H1 (cell line): ENCODE data around the gene C5. TPM values are rescaled to one million over a fixed set of nuclear protein-coding genes. Genes with fewer than 3 reads are reported as not detected.

Experiments
- CTCF ChIA-PET: fragments of 300-600 bp; sonication (Branson Sonifier 250); formaldehyde crosslinking; loops from one replicate; lab custom pipeline; 2021; ENCODE audit not compliant: partially characterized antibody; lab: Charles Lee
- POLR2A ChIA-PET: fragments of 300-600 bp; sonication (Branson Sonifier 250); formaldehyde crosslinking; loops from one replicate; lab custom pipeline; 2021; ENCODE audit warnings: inconsistent platforms; ENCODE audit not compliant: partially characterized antibody; lab: Charles Lee
- DNase-seq, 2 experiments: peaks; one replicate each; pipeline versions ENCODE4 v3.0.0 to v3.0.0-alpha.2; 2010 to 2022; ENCODE audit warnings: low spot score in 2 of 2, low read depth in 1 of 2, mixed read lengths in 1 of 2
- FAIRE-seq: peaks from 2 replicates; lab custom pipeline; 2011; peaks lifted over from hg19 to GRCh38; lab: Jason Lieb, UNC
- H2AFZ ChIP-seq: 2 replicates; pipeline ENCODE4 v1.8.1; 2012; ENCODE audit warnings: low read length, inconsistent platforms
- H2AK5ac ChIP-seq: 2 replicates; pipeline ENCODE4 v1.6.1; 2013; ENCODE audit warnings: low read depth, low read length
- H2BK120ac ChIP-seq: replicated peaks from 2 replicates; pipeline ENCODE3; 2013; ENCODE audit warnings: low read depth, low read length, inconsistent platforms
- H2BK12ac ChIP-seq: 2 replicates; pipeline ENCODE4 v1.6.1; 2013; ENCODE audit warnings: low read depth, low read length
- H2BK15ac ChIP-seq: 2 replicates; pipeline ENCODE4 v1.6.1; 2013; ENCODE audit warnings: low read length
- H2BK20ac ChIP-seq: 2 replicates; pipeline ENCODE4 v1.6.1; 2013; ENCODE audit warnings: low read length
- H2BK5ac ChIP-seq: 2 replicates; pipeline ENCODE4 v1.6.1; 2013; ENCODE audit warnings: low read depth, low read length
- H3K14ac ChIP-seq: 2 replicates; pipeline ENCODE4 v1.6.1; 2013; ENCODE audit warnings: inconsistent platforms; ENCODE audit not compliant: insufficient read length
- H3K18ac ChIP-seq: 2 replicates; pipeline ENCODE4 v1.6.1; 2013; ENCODE audit warnings: low read length; ENCODE audit errors: extremely low read depth
- H3K23ac ChIP-seq: 2 replicates; pipeline ENCODE4 v1.6.1; 2013; ENCODE audit warnings: inconsistent platforms; ENCODE audit not compliant: insufficient read length
- H3K23me2 ChIP-seq: 2 replicates; pipeline ENCODE4 v1.6.1; 2013; ENCODE audit warnings: low read depth, low read length
- H3K27ac ChIP-seq: 2 replicates; pipeline ENCODE4 v1.6.1; 2011; ENCODE audit warnings: low read depth, low read length, inconsistent platforms
- H3K27me3 ChIP-seq, 4 experiments: replicated peaks in 1 of 4; 1 replicate in 1 of 4; 2 replicates in 3 of 4; pipeline versions ENCODE4 v1.6.1 to v1.8.1; 2011 to 2013; ENCODE audit warnings: low read length in 3 of 4, mild to moderate bottlenecking in 3 of 4, inconsistent platforms in 2 of 4, mixed read lengths in 2 of 4, moderate library complexity in 1 of 4; ENCODE audit not compliant: control insufficient read depth in 3 of 4, insufficient read depth in 3 of 4; ENCODE audit errors: extremely low read depth in 1 of 4
- H3K36me3 ChIP-seq, 4 experiments: 2 replicates each; pipeline versions ENCODE4 v1.6.1 to v1.8.1; 2011 to 2013; ENCODE audit warnings: mild to moderate bottlenecking in 4 of 4, low read length in 3 of 4, moderate library complexity in 2 of 4, control low read depth in 1 of 4, inconsistent platforms in 1 of 4; ENCODE audit not compliant: insufficient read depth in 4 of 4, control insufficient read depth in 2 of 4
- H3K4ac ChIP-seq: replicated peaks from 2 replicates; pipeline ENCODE3; 2013; ENCODE audit warnings: low read length, low read depth, mixed read lengths, inconsistent platforms; ENCODE audit not compliant: insufficient read length
- H3K4me1 ChIP-seq, 4 experiments: replicated peaks in 1 of 4; 1 replicate in 1 of 4; 2 replicates in 3 of 4; pipeline versions ENCODE4 v1.6.1 to v1.8.1; 2011 to 2013; ENCODE audit warnings: low read length in 3 of 4, inconsistent platforms in 2 of 4, mixed read lengths in 1 of 4; ENCODE audit not compliant: insufficient read depth in 4 of 4, control insufficient read depth in 3 of 4
- H3K4me2 ChIP-seq, 2 experiments: 2 replicates each; pipeline versions ENCODE4 v1.6.1 to v1.8.1; 2011 to 2013; ENCODE audit warnings: low read depth in 2 of 2, low read length in 2 of 2, control low read depth in 1 of 2, inconsistent platforms in 1 of 2, mild to moderate bottlenecking in 1 of 2; ENCODE audit not compliant: insufficient read depth in 1 of 2
- H3K4me3 ChIP-seq, 4 experiments: fragments of 200-600, 300-600 bp in 1 of 4; sonication (generic), shearing (Covaris generic), sonication (Bioruptor Twin) in 1 of 4; 2 replicates each; pipeline versions ENCODE4 v1.5.1 to v1.8.1; 2011 to 2016; ENCODE audit warnings: low read length in 4 of 4, low read depth in 3 of 4, control low read depth in 2 of 4, inconsistent platforms in 2 of 4, mild to moderate bottlenecking in 2 of 4, mixed read lengths in 1 of 4, moderate library complexity in 1 of 4; ENCODE audit not compliant: insufficient read depth in 2 of 4; ENCODE audit errors: extremely low read depth in 1 of 4
- H3K56ac ChIP-seq: replicated peaks from 2 replicates; pipeline ENCODE3; 2013; ENCODE audit warnings: low read depth, mild to moderate bottlenecking, mixed read lengths, low read length, inconsistent platforms; ENCODE audit not compliant: insufficient read length
- H3K79me1 ChIP-seq: 2 replicates; pipeline ENCODE4 v1.6.1; 2013; ENCODE audit warnings: low read depth, low read length, control low read depth
- H3K79me2 ChIP-seq, 2 experiments: 2 replicates each; pipeline versions ENCODE4 v1.6.1 to v1.8.1; 2012 to 2013; ENCODE audit warnings: low read length in 2 of 2, mild to moderate bottlenecking in 2 of 2, inconsistent platforms in 1 of 2; ENCODE audit not compliant: insufficient read depth in 2 of 2, control insufficient read depth in 1 of 2
- H3K9ac ChIP-seq, 4 experiments: replicated peaks in 1 of 4; 1 replicate in 1 of 4; 2 replicates in 3 of 4; pipeline versions ENCODE4 v1.6.1 to v1.8.1; 2011 to 2013; ENCODE audit warnings: low read depth in 3 of 4, low read length in 3 of 4, control low read depth in 2 of 4, mild to moderate bottlenecking in 2 of 4, moderate library complexity in 2 of 4, inconsistent platforms in 1 of 4; ENCODE audit errors: extremely low read depth in 1 of 4
- H3K9me3 ChIP-seq, 2 experiments: 2 replicates each; pipeline versions ENCODE4 v1.6.1 to v1.8.1; 2012 to 2013; ENCODE audit warnings: mild to moderate bottlenecking in 2 of 2, moderate library complexity in 2 of 2, control low read depth in 1 of 2, inconsistent platforms in 1 of 2, low read depth in 1 of 2, low read length in 1 of 2, mixed read lengths in 1 of 2; ENCODE audit not compliant: insufficient read depth in 2 of 2
- H4K20me1 ChIP-seq, 2 experiments: replicated peaks in 1 of 2; 2 replicates each; pipeline versions ENCODE3 to v1.8.1; 2011 to 2013; ENCODE audit warnings: inconsistent platforms in 2 of 2, low read length in 2 of 2, mild to moderate bottlenecking in 1 of 2; ENCODE audit not compliant: insufficient read depth in 2 of 2, control insufficient read depth in 1 of 2
- H4K5ac ChIP-seq: 2 replicates; pipeline ENCODE4 v1.6.1; 2013; ENCODE audit warnings: low read length, low read depth, mixed read lengths, inconsistent platforms; ENCODE audit not compliant: insufficient read length
- H4K8ac ChIP-seq: 2 replicates; pipeline ENCODE4 v1.8.0; 2013; ENCODE audit warnings: mild to moderate bottlenecking, moderate library complexity, low read length, inconsistent platforms; ENCODE audit not compliant: insufficient read depth; ENCODE audit errors: extremely low read depth
- H4K91ac ChIP-seq: replicated peaks from 2 replicates; pipeline ENCODE3; 2013; ENCODE audit warnings: low read length, mixed read lengths, inconsistent platforms; ENCODE audit not compliant: insufficient read length
- CBX8 ChIP-seq: fragments of 300-800, 300-1000 bp; sonication (generic); IDR thresholded peaks from 2 replicates; pipeline ENCODE4 v1.7.1; 2016; ENCODE audit warnings: low read depth, low read length, borderline replicate concordance
- CHD2 ChIP-seq: IDR thresholded peaks from 2 replicates; pipeline ENCODE4 v1.6.1; 2012; ENCODE audit warnings: low read length, improper control_type of control experiment
- HDAC2 ChIP-seq, 2 experiments: fragments of 300-600 bp in 1 of 2; sonication (generic) in 1 of 2; IDR thresholded peaks; 2 replicates each; pipeline ENCODE4 v1.6.1; 2011 to 2012; ENCODE audit warnings: low read depth in 2 of 2, low read length in 2 of 2, mild to moderate bottlenecking in 2 of 2, moderate library complexity in 2 of 2, borderline replicate concordance in 1 of 2, inconsistent platforms in 1 of 2
- KDM1A ChIP-seq: fragments of 200-600, 300-600 bp; sonication (generic); IDR thresholded peaks from 2 replicates; pipeline ENCODE4 v1.7.1; 2016; ENCODE audit warnings: mild to moderate bottlenecking, low read length, borderline replicate concordance
- SIRT6 ChIP-seq: IDR thresholded peaks from one replicate; pipeline ENCODE4 v1.7.1; 2012; ENCODE audit warnings: low read length, inconsistent platforms
- WGBS, 2 experiments: shearing (Covaris generic) in 1 of 2; methylation state at CpG; one replicate each; pipeline versions ENCODE4 v1.1.6 to v1.1.7; 2013 to 2015; ENCODE audit warnings: low lambda C conversion rate in 2 of 2, mixed read lengths in 2 of 2, inconsistent platforms in 1 of 2, low coverage in 1 of 2, missing lambda C conversion rate in 1 of 2; ENCODE audit not compliant: insufficient replicate concordance in 2 of 2, insufficient coverage in 1 of 2, insufficient read length in 1 of 2; ENCODE audit errors: extremely low coverage in 1 of 2, missing lambda C conversion rate in 1 of 2; 5-methylcytosine and 5-hydroxymethylcytosine counted together
- polyA plus RNA-seq, 7 experiments: library from polyadenylated mRNA; depleted of rRNA in 3 of 7; stranded (reverse) in 5 of 7; unstranded in 2 of 7; fragments of >200 nt in 5 of 7; fragments of 200-250 nt in 2 of 7; gene quantifications; 1 replicate in 5 of 7; 2 replicates in 1 of 7; 4 replicates in 1 of 7; pipeline versions ENCODE4 v1.2.1 to v1.2.3, GENCODE V29; 2011 to 2013; ENCODE audit warnings: missing spikeins in 2 of 7, mixed read lengths in 2 of 7
- total RNA-seq: library from RNA; stranded (reverse); fragmentation: NEBNext Ultra II Directional; extraction: Animal tissue kit (Norgen Biotek cat#: 25700); gene quantifications from 2 replicates; pipeline ENCODE4 v1.2.1, GENCODE V29; 2021

Gene C5
- total and polyA plus RNA-seq, 2 of the 8 experiments (the other 6 are each of a cell fraction or from before 2014, with no cell fraction given): 0.24 to 0.35 TPM

- H3K56ac ChIP-seq: no peak overlapping the region
- no peak overlapping the region for H4K8ac ChIP-seq
- CTCF ChIA-PET: interaction anchor here (0.6 to 12.5 kb wide), 18 partner anchors 9 to 219 kb away, joined by 3 to 108 read pairs (median 4); no protein-coding TSS in a partner anchor
- no peak overlapping the region for H3K27ac ChIP-seq
- H4K20me1 ChIP-seq: no peaks in the 10 kb centered on the region
- FAIRE-seq (no peak), DNase-seq (no peak)
- no peaks in the 10 kb centered on the region for H3K9me3 ChIP-seq
- 80% methylated on average over 4 of the region's 4 CpGs; no CpG with 5 or more reads in 1 of the 2 experiments for WGBS, 2 experiments
- no peaks in the 10 kb centered on the region for H3K4me1 ChIP-seq
- no peaks in the 10 kb centered on the region for H3K23me2 ChIP-seq
- no peak overlapping the region for H3K14ac ChIP-seq
- H3K18ac ChIP-seq: no peak overlapping the region
- H3K36me3 ChIP-seq: no peaks in the 10 kb centered on the region
- no peak overlapping the region for H4K5ac ChIP-seq
- H3K79me1 ChIP-seq: no peaks in the 10 kb centered on the region
- POLR2A ChIA-PET: interaction anchor here (1.5 kb wide), 1 partner anchor 93 kb away, joined by 3 read pairs; the partner anchor contains the start of gene PSMD5
- no peak overlapping the region for H2BK5ac ChIP-seq
- H3K4me3 ChIP-seq: no peak overlapping the region
- no peak overlapping the region for H2BK12ac ChIP-seq
- no peak overlapping the region for H2BK20ac ChIP-seq
- no peak overlapping the region for H2BK120ac ChIP-seq
- H3K9ac ChIP-seq: no peak overlapping the region
- no peak overlapping the region for H3K23ac ChIP-seq
- H3K27me3 ChIP-seq: no peaks in the 10 kb centered on the region
- H3K4me2 ChIP-seq: no peak overlapping the region
- no peak overlapping the region for H4K91ac ChIP-seq
- no peaks in the 10 kb centered on the region for H3K79me2 ChIP-seq
- no peak for TF ChIP-seq CHD2
- no peak for TF ChIP-seq KDM1A
- TF ChIP-seq HDAC2 (IDR thresholded peaks at IDR 0.05; ENCODE audit: borderline replicate concordance in 1 of 2, low read depth in 2 of 2, low read length in 2 of 2): no peak
- no peak for TF ChIP-seq CBX8
- TF ChIP-seq SIRT6: no peak
- no peak overlapping the region for H2AFZ ChIP-seq
- no peak overlapping the region for H2AK5ac ChIP-seq
- H3K4ac ChIP-seq: no peak overlapping the region
- H2BK15ac ChIP-seq: no peak overlapping the region
Measured at GRCh38 chr9:120935383-120935857, 114.7 kb downstream of the C5 start.
